Measurements from ENCODE around the gene LNX1. TPM values are rescaled to one million over a fixed set of nuclear protein-coding genes. Genes with fewer than 3 reads are reported as not detected.

LNX1 gene
- total and polyA plus RNA-seq, 10 of the 15 experiments (the other 5 are each of a cell fraction or from before 2014, with no cell fraction given), result 0.72 to 1.4 (median 1.0) TPM

GRCh38 chr4:53484911-53485657, 106.2 kb downstream of the LNX1 start (continued):
- TF ChIP-seq BCLAF1 (IDR thresholded peaks at IDR 0.05), result no peak

- in situ Hi-C loops (cut with MboI), result loop anchor here (10.0 kb wide), 1 partner anchor 732 kb away; no protein-coding TSS in a partner anchor
- no peak for TF ChIP-seq TAF1 (IDR thresholded peaks at IDR 0.05; ENCODE audit: borderline replicate concordance, low read depth, low read length)
- H3K4me2 ChIP-seq (ENCODE audit: control insufficient read depth, insufficient read depth), result no peak overlapping the region
- H3K9me3 ChIP-seq (replicated peaks; ENCODE audit: control insufficient read depth, insufficient read depth, low read length), result no peaks in the 10 kb centered on the region; the same call in 2 of the 3 replicates
- POLR2A ChIA-PET, result no interaction called here
- H3K36me3 ChIP-seq (ENCODE audit: control insufficient read depth in 2 of 2, insufficient read depth in 2 of 2, low read length in 1 of 2), result no peaks in the 10 kb centered on the region
- no peak overlapping the region for H3K27ac ChIP-seq (ENCODE audit: control insufficient read depth, insufficient read depth)
- FAIRE-seq (no peak), ATAC-seq (no peak), DNase-seq (ENCODE audit: low read depth, low spot score) (no peak)
- CTCF ChIA-PET, result no interaction called here
- H4K20me1 ChIP-seq (ENCODE audit: control insufficient read depth, insufficient read depth), result no peaks in the 10 kb centered on the region
- no TSS peak for BruUV-seq (replicated peaks)
- H2AFZ ChIP-seq (ENCODE audit: control insufficient read depth, low read depth, low read length), result no peak overlapping the region
- SMC1A ChIA-PET (ENCODE audit: uncharacterized antibody, unreplicated experiment), result interaction anchor here (0.6 kb wide), 1 partner anchor 33 kb away, joined by 3 read pairs; no protein-coding TSS in a partner anchor
- H3K9ac ChIP-seq (ENCODE audit: control insufficient read depth, insufficient read depth, low read length), result no peak overlapping the region
- no peaks in the 10 kb centered on the region for H3K79me2 ChIP-seq (ENCODE audit: control insufficient read depth, insufficient read depth, low read length)
- WGBS (ENCODE audit: insufficient coverage, insufficient replicate concordance, low lambda C conversion rate, missing lambda C conversion rate), result 8% methylated on average over 1 of the region's 1 CpG
- no peak overlapping the region for H3K4me3 ChIP-seq
- H3K4me1 ChIP-seq (ENCODE audit: control insufficient read depth, insufficient read depth, low read length), result no peaks in the 10 kb centered on the region
- intact Hi-C loops (cut with micrococcal nuclease; ENCODE audit: unreplicated experiment), result no loop called here
- RAD21 ChIA-PET (ENCODE audit: unreplicated experiment), result no interaction called here
- peaks cover 0 to 3% of the 10 kb centered on the region in 2 experiments; a peak in 2 of 4 replicates for H3K27me3 ChIP-seq (replicated peaks in 1 of 2; ENCODE audit: control insufficient read depth in 2 of 2, insufficient read depth in 2 of 2, low read length in 1 of 2)
Observed at GRCh38 chr4:53483250-53483649, 108.0 kb downstream of the LNX1 start.

Measured in GM12878 (cell line).